OCI-LY7 (cell line): Measurements from ENCODE around the gene WDTC1.

Source experiments
- CTCF ChIP-seq: fragments of 200-600 bp; sonication (generic); conservative IDR thresholded peaks from 2 replicates; pipeline ENCODE4 v1.5.1; 2014; ENCODE audit warnings: mild to moderate bottlenecking, antibody characterized with exemption, low read length, moderate library complexity, mixed read lengths
- EZH2phosphoT487 ChIP-seq: fragments of 200-600 bp; sonication (generic); IDR thresholded peaks from 2 replicates; pipeline ENCODE4 v1.6.1; 2018; ENCODE audit warnings: low read depth, borderline replicate concordance, mild to moderate bottlenecking, mixed run types, antibody characterized with exemption, low read length, moderate library complexity, mixed read lengths

GRCh38 chr1:27292106-27292505 lies 57.7 kb downstream of the WDTC1 start:
- TF ChIP-seq CTCF = no peak
- TF ChIP-seq EZH2phosphoT487 = no peak
